IMR-90 (cell line): Measurements from ENCODE around the gene CTRB2.

Source experiments
- ELK1 ChIP-seq: fragments of 150-350 bp; IDR thresholded peaks from 2 replicates; pipeline ENCODE4 v1.6.1; 2016; ENCODE audit warnings: low read depth, mild to moderate bottlenecking, low read length, moderate library complexity, borderline replicate concordance
- POLR2A ChIP-seq: IDR thresholded peaks from 2 replicates; pipeline ENCODE4 v1.6.1; 2012; ENCODE audit warnings: mild to moderate bottlenecking, low read depth, low read length
- TF ChIP-seq, protein P1 (sequence below): conservative IDR thresholded peaks from 2 replicates; pipeline ENCODE4 v1.5.1; 2012; ENCODE audit warnings: mild to moderate bottlenecking, low read depth, low read length, improper control_type of control experiment

DNA sequence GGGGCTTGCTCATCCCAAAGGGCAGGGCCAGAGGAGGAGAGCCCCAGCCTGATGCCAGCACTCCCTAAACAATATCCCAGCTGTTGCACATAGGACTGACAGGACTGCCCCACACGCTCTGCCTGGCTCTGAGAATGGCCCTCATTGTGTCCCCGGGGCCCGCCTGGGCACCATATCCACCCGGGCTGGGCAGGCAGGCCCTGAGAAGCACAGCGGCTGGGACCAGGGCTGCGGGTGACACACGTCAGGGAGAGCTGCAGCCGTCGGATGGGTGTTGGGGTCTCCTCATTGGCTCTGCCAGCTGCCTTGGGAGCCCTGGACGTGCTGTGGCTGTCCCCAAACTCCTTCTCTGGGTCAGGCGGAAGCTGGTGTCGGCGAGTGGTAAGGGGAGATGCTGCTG lies 40.3 kb upstream of the CTRB2 start:
- no peak for TF ChIP-seq POLR2A
- TF ChIP-seq, protein P1, sequence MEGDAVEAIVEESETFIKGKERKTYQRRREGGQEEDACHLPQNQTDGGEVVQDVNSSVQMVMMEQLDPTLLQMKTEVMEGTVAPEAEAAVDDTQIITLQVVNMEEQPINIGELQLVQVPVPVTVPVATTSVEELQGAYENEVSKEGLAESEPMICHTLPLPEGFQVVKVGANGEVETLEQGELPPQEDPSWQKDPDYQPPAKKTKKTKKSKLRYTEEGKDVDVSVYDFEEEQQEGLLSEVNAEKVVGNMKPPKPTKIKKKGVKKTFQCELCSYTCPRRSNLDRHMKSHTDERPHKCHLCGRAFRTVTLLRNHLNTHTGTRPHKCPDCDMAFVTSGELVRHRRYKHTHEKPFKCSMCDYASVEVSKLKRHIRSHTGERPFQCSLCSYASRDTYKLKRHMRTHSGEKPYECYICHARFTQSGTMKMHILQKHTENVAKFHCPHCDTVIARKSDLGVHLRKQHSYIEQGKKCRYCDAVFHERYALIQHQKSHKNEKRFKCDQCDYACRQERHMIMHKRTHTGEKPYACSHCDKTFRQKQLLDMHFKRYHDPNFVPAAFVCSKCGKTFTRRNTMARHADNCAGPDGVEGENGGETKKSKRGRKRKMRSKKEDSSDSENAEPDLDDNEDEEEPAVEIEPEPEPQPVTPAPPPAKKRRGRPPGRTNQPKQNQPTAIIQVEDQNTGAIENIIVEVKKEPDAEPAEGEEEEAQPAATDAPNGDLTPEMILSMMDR: no peak
- TF ChIP-seq ELK1: no peak
